Hindlimb muscle (tissue), 1 donor: Measurements from ENCODE around the gene FFAR4. TPM values are rescaled to one million over a fixed set of nuclear protein-coding genes. Genes with fewer than 3 reads are reported as not detected.

Source experiments
- DNase-seq: peaks from one replicate; pipeline ENCODE4 v3.0.0-alpha.2; 2013
- polyA plus RNA-seq: library from polyadenylated mRNA; unstranded; fragments of 120-200 nt; gene quantifications from one replicate; pipeline ENCODE4 v1.2.1, GENCODE V29; 2013; ENCODE audit not compliant: insufficient read length

FFAR4 gene
- polyA plus RNA-seq, 1 donor = 0.43 TPM

DNA sequence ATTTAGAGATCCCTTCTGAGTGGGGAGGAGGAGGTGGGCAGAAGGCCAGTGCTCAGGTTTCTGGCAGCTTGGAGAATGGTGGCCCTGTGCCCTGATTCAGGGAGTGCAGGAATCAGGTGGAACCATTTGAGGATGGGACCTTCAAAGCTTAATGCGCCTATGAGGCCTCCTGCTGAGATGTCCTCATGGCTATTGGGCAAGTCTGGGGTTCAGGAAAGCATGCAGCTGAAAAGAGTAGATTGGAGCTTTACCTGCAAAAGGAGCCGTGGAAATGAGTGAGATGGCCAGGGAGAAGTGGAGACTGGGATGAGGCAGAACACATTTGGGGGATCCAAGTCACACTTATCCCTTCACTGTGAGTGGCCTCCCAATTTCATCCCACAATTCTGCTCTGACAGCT lies 6.1 kb downstream of the FFAR4 start:
- no peak for DNase-seq

DNA sequence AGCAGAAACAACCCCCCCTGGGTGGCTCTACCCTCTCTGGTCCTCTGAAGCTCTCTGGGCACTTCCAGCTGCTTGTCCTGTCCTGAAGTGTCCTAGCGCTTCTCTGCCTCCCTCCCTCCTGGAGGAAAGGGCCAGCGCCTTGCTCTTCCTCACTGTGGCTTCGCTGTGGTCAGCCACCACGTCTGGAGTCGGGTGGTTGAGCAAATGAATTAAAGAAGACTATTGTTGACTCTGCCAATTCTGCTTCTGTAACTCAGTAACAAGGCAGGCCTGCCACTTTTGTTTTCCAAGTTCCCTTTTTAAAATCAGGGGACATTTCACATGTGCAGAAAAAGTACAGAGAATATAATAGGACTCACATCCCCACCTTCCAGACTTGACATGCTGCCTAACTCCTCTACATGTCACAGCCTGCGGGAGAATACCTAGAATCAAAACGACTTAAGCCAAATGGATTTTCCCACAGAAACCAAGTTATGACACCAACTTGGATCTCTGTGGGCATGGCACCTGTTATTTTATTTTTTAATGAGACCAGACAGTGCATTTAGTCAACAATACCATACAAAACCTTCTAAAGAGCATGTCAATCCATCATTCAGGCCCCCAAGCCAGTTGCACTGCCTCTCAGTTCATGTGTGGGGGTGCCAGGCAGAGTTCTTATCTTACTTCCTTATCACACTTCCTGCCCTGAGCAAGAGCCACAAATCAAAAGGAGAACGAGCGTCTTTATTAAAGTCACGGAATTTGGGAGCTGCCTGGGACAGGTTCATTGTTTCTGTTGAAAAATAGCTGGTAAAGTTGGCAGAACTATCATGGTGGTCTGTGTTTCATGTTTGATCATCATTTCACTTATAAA lies 6.8 kb downstream of the FFAR4 start:
- no peak for DNase-seq

DNA sequence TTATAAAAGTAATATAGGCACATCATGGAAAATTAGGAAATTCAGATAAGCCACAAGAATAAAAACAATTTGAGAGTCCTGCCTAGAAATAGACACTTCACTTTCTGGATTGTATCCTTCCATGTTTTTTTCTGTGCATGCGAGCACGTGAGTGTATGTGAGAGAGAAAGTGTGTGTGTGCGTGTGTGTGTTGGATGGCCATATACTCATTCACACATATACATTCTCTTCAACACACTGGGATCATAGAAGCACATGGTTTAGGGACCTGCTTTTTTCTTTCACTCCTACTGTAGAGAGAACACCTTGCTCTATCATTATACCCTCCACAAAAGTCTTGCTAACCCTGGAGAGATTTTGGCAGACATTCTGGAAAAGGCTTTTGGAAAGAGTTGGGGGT lies 7.5 kb downstream of the FFAR4 start:
- DNase-seq = no peak

- no peak for DNase-seq
These were observed 10.4 kb downstream of the FFAR4 start for GRCh38 chr10:93576888-93577287.

DNA sequence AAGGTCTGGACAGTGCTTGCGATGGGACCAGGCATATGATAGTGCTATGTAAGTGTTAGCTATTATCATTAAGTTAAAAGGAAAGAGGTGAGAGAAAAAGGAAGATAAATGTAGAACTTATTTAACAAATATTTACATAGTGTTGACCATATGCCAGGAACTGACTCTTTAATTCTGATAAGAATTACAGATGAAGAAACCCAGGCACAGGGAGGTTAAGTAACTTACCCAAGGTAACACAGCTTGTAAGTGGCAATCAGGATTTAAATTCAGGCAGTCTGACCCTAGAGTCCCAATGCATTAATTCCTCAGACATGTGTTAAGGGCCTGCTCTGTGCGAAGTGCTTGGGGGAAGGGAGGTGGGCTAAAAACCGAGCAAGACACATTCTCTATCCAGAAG lies 11.1 kb downstream of the FFAR4 start:
- no peak for DNase-seq

DNA sequence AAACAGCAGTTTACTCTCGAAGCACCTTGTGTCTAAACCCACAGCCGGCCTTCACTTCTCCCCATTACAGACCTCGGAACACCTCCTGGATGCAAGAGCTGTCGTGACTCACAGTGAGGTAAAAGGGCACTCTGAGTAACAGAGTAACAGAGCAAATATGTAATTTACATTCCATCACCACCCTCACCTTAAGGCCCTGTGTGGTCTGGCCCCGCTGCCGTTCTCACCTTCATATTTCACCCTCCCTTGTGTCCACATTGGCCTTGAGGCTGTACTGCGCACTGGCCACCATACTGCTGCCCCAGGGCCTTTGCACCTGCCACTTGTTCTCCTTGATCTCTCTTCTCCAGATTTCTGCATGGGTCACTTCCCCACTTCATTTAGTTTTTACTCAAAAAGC lies 12.6 kb downstream of the FFAR4 start:
- DNase-seq = no peak

DNA sequence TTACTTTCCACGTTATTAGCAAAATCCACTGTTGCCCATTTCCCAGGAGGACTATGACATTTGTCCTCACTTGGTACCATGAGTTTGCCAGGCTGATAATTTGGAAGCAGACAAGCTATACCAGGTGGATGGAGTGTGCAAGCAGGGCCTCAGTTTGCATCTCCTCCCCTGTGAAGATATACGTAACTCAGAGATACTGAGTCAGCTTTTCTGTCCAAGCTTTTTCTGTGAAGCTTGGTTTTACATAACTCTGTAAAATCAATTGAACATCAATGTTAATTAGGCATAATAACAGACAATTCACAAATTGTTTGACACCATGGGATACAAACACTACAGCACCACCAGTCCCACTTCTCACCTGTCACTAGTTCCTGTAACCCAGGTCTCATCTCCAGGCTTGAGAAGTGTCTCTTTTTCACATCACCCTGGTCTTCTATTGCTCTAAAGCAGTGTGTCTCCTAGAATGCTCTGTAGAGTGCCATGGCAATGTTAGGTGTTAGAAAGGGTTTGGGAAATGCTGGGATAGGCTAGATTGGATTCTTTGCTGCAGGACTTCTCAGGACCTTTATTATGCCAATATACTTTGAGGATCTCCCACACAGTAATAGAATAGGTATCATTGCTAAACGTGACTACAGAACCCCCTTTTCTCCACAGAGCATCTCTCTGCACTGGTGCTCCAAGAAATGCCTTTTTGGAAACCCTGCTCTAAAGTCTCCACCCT lies 13.7 kb downstream of the FFAR4 start:
- no peak for DNase-seq

DNA sequence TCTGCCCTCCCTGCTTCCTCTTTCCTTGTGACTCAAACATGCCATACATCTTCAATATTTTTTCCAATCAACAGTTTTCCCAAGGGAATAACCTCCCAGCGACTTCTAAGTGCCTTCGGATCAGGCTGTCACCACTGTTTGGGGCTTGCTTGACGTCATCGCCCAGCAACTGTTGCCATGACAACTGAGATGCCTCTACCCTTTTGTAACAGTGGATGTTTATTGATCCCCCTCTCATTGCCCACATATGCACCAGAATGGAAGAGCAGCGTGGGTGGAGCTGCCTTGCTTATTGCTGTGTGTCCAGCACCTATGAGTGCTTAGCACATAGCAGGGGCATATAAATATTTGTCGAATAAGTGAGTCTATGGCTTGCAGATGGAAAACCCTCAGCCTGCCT lies 14.4 kb downstream of the FFAR4 start:
- DNase-seq = no peak

- no peak for DNase-seq
These were observed 18.0 kb downstream of the FFAR4 start for GRCh38 chr10:93584445-93584844.

- DNase-seq = no peak
These were observed 23.4 kb downstream of the FFAR4 start for GRCh38 chr10:93589648-93590562.

DNA sequence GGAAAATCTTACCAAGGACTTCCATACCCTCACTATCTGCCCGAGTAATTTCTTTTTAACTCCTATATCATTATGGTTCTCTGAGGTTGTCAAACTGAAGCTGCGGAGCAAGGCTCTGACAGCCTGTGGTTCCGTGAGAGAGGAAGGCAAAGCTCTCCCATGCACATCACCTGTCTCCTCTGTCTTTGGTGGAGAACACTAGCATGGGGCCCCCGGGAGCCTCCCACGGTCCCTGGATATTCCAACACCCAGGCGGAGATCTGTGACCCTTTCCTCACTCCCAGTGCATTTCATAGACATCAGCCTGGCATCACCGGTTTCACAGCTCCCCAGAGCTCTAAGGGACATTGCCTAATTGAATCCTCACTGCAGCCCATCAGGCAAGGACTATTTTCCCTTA lies 24.2 kb downstream of the FFAR4 start:
- no peak for DNase-seq

GRCh38 chr10:93591065-93591808 lies 24.8 kb downstream of the FFAR4 start:
- no peak for DNase-seq

- DNase-seq = no peak
These were observed 26.8 kb downstream of the FFAR4 start for GRCh38 chr10:93593254-93593653.

GRCh38 chr10:93593749-93594148 lies 27.3 kb downstream of the FFAR4 start:
- no peak for DNase-seq

GRCh38 chr10:93594518-93594917 lies 28.1 kb downstream of the FFAR4 start:
- DNase-seq = no peak

GRCh38 chr10:93595378-93596161 lies 29.1 kb downstream of the FFAR4 start:
- DNase-seq = no peak

- DNase-seq = no peak
These were observed 30.1 kb downstream of the FFAR4 start for GRCh38 chr10:93596539-93596938.

DNA sequence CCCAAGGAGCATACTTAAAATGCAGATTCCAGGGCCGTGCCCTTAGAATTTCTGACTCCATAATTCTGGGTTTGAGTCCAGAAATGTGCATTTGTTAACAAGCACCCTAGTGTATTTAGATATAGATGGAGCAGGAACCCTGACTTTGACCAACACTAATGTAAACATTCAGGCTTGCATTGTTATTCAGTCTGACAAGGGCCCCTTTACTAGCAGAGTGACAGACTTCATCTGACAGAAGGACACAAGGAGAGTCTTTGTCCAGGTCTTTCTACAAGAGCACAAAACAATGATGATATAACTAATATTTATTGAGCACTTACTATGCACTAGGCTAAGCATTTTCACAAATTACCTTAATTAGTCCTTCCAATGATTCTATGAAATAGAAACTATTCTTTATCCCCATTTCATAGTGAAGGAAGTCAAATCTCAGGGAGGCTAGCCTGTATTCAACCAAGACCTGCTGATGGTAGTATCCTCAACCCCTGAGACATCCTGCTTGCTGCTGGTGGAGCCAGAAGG lies 30.7 kb downstream of the FFAR4 start:
- no peak for DNase-seq

- DNase-seq = no peak
These were observed 31.7 kb downstream of the FFAR4 start for GRCh38 chr10:93598157-93598556.

GRCh38 chr10:93599335-93599734 lies 32.9 kb downstream of the FFAR4 start:
- no peak for DNase-seq

DNA sequence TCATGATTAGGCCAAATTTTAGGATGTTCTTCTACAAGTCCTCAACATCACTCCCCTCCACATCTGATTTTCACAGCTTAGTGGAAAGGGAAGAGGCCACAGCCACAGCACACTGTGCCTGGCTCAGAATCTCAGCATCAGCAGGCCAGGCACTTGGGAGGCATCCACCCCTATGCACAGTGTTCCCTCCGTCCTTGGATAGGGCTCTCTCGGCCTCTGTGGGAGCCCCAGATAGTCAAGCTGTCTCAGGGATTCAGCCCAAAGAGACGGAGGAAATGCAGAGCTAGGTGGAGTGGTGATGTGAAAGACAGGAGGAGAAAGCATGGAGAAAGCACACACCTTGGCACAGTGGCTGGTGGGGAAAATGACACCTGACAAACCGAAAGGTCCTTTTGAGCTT lies 33.3 kb downstream of the FFAR4 start:
- DNase-seq = no peak
